Erythroblast (primary cell): Measurements from ENCODE around the gene ACSL6.
A peak's percentile ranks its signal among the peaks of the same experiment; 100 is the strongest.

Experiments used
- DNase-seq, 2 experiments: peaks; one replicate each; lab custom pipeline; 2025; lab: John Stamatoyannopoulos, UW
- GATA1 ChIP-seq: IDR thresholded peaks from 2 replicates; pipeline ENCODE4 v1.6.1; 2011; ENCODE audit warnings: low read depth, mild to moderate bottlenecking, control low read depth, low read length, moderate library complexity
- POLR2A ChIP-seq: IDR thresholded peaks from 2 replicates; pipeline ENCODE4 v1.6.1; 2011; ENCODE audit warnings: mild to moderate bottlenecking, low read length

ACSL6 gene

DNA sequence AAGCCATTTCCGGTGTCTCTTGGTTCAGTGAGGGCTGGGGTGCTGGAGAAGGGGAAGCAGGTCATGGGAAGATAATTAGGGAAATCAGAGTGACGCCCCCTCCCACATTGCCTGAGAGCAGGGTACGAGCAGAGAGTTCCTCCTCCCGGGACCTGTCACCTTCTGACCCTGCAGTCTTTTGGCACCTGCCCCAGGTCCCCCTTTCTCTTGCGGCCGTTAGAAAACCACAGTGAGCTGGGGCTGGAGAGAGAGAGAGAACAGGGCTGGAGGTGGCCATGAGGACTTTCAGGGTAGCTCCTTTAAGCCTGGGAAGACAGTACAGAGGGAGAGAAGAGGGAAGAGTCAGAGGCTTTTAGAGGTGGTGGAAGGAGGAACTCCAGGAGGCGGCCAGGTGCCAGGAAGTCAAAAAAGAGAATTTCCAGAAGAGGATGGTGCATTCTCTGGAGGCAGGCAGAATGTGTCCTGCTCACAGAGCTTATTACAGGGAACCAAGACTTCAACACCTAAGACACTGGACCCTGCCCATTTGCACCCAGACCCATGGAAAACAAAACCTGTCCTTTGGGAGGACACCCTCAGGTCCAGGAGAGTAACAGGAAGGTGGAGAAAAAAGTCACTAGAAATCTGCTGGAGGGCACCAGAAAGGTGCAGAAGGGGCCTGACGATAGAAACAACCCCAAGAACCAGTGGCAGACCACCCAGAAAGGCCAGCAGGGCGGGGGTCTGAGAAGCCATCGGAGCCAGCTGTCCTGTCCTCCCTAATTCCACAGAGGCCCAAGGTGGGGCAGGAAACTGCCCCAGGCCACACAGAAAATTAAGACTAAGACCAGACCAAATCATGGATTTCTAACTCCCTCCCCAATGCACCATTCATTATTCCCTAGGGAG is 6.5 kb upstream of the ACSL6 start:
- no peak for TF ChIP-seq POLR2A
- TF ChIP-seq GATA1, result no peak
- DNase-seq, result no peak

- DNase-seq, result no peak
- TF ChIP-seq POLR2A, result no peak
- no peak for TF ChIP-seq GATA1
Measured at GRCh38 chr5:132017316-132017715, 5.9 kb upstream of the ACSL6 start.

DNA sequence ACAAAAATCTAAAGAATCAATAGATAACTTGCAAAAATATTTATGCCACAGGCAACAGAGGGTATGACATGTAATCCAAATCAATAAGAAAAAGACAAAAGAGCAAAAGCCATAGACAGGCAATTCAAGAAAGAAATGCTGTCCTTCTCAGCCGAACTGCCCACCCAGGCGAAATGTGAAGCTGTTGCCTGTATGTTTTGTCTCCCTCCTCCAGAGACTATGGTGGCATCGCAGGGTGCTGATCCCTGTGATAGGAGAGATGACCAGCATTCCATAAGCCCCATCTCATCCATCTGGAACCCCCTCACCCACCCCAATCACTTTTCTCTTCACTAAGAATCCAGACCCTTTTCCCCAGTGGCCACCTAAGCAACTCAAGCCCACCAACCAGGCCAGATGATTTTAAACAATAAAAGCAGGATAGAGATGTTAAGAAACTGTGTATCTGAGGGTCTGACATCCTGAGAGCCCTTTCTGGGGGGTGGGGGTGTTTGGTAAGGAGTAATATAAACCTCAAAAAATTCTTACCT is 5.3 kb upstream of the ACSL6 start:
- no peak for DNase-seq
- TF ChIP-seq POLR2A (no peak), GATA1 (no peak)

GRCh38 chr5:132013711-132014110 is 2.3 kb upstream of the ACSL6 start:
- DNase-seq, result no peak

DNA sequence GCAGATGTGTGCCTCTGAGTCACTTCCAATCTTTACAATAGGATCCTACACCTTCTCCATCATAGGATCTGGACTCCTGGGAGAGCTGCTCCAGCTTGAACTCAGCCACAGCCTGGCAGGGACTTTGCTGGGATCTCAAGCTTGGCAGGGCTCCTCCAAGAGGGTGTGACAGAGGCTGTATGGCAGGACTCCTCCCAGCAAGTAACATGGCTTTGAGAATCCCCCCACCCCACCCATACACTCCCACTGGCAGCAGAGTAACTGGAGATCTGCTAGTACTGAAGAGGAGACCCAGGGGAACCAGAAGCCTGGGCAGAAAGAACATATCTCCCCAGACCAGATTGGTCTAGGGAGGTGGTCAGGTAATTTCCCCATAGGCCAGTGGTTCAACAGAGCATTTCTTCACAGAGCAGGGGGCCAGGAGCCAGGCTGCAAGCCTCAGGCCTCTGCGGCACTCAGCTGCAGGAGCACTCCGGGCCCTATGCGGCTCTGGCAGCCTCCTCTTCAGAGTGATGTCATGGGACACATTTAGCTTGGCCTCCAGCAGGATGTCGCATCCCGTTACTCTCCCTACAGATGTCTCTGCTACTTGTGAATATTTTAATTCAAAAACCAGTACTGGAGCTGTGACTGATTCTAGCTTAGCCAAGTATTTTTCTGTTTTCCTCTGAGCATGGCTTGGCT is 1.7 kb upstream of the ACSL6 start:
- DNase-seq, result no peak
- TF ChIP-seq POLR2A, result no peak
- no peak for TF ChIP-seq GATA1

More at GRCh38 chr5:132013711-132014110, 2.3 kb upstream of the ACSL6 start:
- TF ChIP-seq POLR2A, result no peak
- TF ChIP-seq GATA1, result no peak

- peak; percentile 43 to 51 for DNase-seq
Measured at GRCh38 chr5:132012371-132013005, 1.0 kb upstream of the ACSL6 start.

DNA sequence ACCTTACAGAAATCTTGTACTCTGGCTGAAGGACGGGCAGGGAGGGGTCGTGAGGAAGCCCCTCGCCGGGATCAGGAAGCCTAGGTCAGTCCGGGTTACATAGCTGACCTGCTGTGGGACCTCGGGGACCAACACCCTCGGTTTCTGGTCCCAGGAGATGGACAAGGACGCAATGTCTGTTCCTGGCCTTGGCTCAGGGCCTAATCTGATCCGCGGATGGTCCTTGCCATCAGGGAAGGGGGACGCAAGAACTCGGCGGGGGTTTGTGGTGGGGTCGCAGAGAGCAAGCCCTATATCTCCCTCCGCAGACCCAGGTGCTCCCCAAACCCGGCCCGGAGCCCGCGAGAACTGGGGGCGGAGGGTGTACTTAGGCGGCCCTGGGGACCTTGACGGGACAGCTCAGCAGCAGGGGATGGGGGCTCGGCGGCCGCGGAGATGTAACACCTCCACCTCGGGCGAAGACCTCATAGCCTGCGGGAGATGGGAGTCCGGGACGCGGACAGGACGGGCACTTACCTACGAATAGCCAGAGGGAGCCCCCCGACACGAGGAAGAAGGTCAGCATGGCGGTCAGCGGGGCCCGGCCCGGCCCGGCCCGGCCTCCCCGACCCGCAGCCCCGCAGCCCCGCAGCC is 353 bp downstream of the ACSL6 start:
- no peak for TF ChIP-seq GATA1
- no peak for TF ChIP-seq POLR2A
- DNase-seq, result no peak

More at GRCh38 chr5:132012371-132013005, 1.0 kb upstream of the ACSL6 start:
- no peak for TF ChIP-seq POLR2A

- no peak for DNase-seq
- TF ChIP-seq GATA1 (no peak), POLR2A (no peak)
Measured at GRCh38 chr5:132010645-132010988, 841 bp downstream of the ACSL6 start.

DNA sequence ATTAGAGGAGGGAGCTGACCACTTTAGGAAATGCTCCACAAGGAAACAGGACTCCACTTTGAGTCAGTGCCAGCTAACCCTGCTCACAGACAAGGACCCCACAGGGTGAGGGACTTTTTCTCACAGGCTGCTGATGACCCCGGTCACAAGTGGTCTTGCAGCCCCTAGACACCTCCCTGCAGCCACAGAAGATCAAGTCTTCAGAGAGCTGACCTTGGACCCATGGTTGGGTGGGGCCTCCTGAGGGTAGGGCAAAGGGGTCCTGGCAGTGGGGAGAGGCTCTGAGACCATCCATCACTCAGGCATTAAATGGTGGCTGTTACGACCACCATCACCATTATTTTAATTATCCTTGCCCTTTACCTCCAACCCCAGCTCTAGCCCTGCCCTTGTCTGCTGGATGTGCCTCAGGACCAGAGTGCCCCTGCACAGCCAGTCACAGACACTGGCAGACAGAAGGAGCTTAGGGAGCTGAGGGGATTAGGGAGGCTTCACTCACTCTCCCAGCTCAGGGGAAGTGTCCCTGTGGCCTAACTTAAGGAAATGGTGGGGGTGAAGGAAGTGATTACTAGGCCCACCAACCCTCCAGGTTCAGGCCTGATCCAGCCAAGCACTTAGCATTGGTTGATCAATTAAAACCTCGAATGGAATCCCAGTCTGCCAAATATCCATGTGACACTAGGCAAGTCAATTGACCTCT is 1.6 kb downstream of the ACSL6 start:
- TF ChIP-seq POLR2A (no peak), GATA1 (no peak)
- DNase-seq, result no peak

GRCh38 chr5:132008961-132009680 is 2.3 kb downstream of the ACSL6 start:
- DNase-seq, result no peak
- TF ChIP-seq GATA1 (no peak), POLR2A (no peak)

- no peak for DNase-seq
- TF ChIP-seq GATA1, result no peak
Measured at GRCh38 chr5:132008163-132008473, 3.3 kb downstream of the ACSL6 start.

DNA sequence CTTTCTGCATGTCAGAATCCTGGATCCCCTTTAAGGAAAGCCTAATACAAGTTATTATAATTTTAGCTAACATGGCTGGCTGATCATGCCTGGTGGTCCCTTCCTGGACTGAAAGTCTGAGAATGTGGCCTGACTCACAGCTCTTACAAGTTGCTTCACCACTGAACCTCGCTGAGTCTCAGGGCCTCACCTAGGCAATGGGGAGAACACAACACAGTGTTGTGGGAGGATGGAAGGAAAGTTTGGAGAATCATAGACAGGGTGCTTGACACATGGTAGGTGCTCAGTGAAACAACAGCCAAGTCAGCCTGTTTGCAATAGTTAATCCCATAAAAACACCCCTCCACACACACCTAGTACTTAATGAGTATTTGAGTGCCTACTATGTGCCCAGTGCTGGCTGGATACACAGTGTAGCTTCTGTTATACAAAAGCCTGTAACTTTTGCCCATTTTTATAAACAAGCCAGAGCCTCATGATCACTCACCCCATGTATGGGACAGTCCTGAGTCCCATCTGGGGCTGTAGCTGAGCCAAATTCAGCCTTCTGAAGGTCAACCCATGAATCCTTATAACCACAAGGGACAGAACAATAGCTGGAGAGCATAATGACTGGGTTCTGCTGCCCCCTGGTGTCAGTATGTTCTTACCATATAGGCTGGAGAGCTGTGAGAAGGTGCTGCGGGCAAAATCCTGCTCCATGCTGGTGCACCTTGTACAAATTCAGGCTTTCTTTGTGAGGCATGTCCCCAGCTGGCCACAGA is 3.9 kb downstream of the ACSL6 start:
- DNase-seq, result peak; percentile 81 to 91
- TF ChIP-seq GATA1, result no peak
- no peak for TF ChIP-seq POLR2A
